MCF 10A (cell line): ENCODE measurements around the gene IMP4. TPM values are rescaled to one million over a fixed set of nuclear protein-coding genes. Genes with fewer than 3 reads are reported as not detected.

Experiments
- BruUV-seq: library from RNA; stranded (reverse); fragments of 400-500 nt; replicated peaks from 2 replicates; lab custom pipeline; 2021; lab: Mats Ljungman, UMichigan
- CTCF ChIA-PET: fragments of 300-600 bp; sonication (Branson Sonifier 250); formaldehyde crosslinking; extraction: SDS; loops from one replicate; lab custom pipeline; 2021; ENCODE audit warnings: antibody characterized with exemption, inconsistent platforms; lab: Yijun Ruan, JAX
- POLR2A ChIA-PET: fragments of 300-600, 350-650 bp; sonication (Branson Sonifier 250); formaldehyde crosslinking; extraction: SDS; loops from one replicate; lab custom pipeline; 2020; ENCODE audit warnings: antibody characterized with exemption, inconsistent platforms; lab: Yijun Ruan, JAX
- DNase-seq: peaks from one replicate; pipeline ENCODE4 v3.0.0-alpha.2; 2018; ENCODE audit not compliant: unreplicated experiment
- H3K27ac Mint-ChIP-seq: one replicate; pipeline ENCODE4 v1.8.0; 2022; ENCODE audit warnings: mild to moderate bottlenecking, low read depth, mixed read lengths; ENCODE audit not compliant: unreplicated experiment
- H3K27me3 Mint-ChIP-seq: one replicate; pipeline ENCODE4 v1.8.0; 2022; ENCODE audit warnings: mixed read lengths; ENCODE audit not compliant: insufficient read depth, unreplicated experiment
- H3K36me3 Mint-ChIP-seq: one replicate; pipeline ENCODE4 v1.8.0; 2022; ENCODE audit warnings: mild to moderate bottlenecking, moderate library complexity, mixed read lengths; ENCODE audit not compliant: insufficient read depth, unreplicated experiment
- H3K4me1 Mint-ChIP-seq: one replicate; pipeline ENCODE4 v1.8.0; 2022; ENCODE audit warnings: mixed read lengths; ENCODE audit not compliant: insufficient read depth, unreplicated experiment
- H3K4me3 Mint-ChIP-seq: one replicate; pipeline ENCODE4 v1.8.0; 2022; ENCODE audit warnings: mild to moderate bottlenecking, moderate library complexity, mixed read lengths; ENCODE audit not compliant: unreplicated experiment
- H3K9me3 Mint-ChIP-seq: one replicate; pipeline ENCODE4 v1.8.0; 2022; ENCODE audit warnings: mixed read lengths; ENCODE audit not compliant: unreplicated experiment
- intact Hi-C: fragments of 100-400 bp; cut with micrococcal nuclease; formaldehyde crosslinking; loops from 2 replicates; pipeline ENCODE4 v1.14.1; 2022
- total RNA-seq: library from RNA; stranded (reverse); gene quantifications from 2 replicates; pipeline ENCODE4 v1.2.3, GENCODE V29; 2022
- TF ChIP-seq, protein P1 (sequence below): fragments of 200-600 bp; IDR thresholded peaks from one replicate; pipeline ENCODE4 v1.8.0; 2022; ENCODE audit warnings: antibody characterized with exemption, mild to moderate bottlenecking; ENCODE audit not compliant: unreplicated experiment

IMP4 gene
- total RNA-seq, 1 experiment from 2014 or later, result 144 TPM

DNA sequence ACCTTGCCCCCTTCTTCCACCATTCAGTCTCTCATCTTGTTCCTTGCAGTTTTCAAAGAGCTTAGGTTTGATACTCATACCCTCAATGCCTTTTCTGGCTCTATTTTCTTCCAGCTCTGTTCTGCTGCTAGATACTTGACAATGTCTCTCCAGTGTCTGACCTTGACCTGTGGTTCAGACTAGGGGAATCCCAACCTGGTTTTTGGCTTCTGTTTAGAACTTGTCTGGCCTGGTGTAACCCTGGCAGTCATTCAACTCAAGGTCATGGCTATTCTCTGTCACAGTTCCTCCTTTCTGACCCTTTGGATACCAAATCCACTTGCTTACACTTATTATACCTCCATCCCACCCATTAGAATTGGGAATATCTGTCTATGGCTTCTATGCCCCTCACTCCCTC is 31.8 kb upstream of the IMP4 start:
- H3K27ac Mint-ChIP-seq, result no peak overlapping the region
- DNase-seq, result no peak
- ChIA-PET POLR2A (no interaction called here), CTCF (no interaction called here)
- TF ChIP-seq, protein P1, sequence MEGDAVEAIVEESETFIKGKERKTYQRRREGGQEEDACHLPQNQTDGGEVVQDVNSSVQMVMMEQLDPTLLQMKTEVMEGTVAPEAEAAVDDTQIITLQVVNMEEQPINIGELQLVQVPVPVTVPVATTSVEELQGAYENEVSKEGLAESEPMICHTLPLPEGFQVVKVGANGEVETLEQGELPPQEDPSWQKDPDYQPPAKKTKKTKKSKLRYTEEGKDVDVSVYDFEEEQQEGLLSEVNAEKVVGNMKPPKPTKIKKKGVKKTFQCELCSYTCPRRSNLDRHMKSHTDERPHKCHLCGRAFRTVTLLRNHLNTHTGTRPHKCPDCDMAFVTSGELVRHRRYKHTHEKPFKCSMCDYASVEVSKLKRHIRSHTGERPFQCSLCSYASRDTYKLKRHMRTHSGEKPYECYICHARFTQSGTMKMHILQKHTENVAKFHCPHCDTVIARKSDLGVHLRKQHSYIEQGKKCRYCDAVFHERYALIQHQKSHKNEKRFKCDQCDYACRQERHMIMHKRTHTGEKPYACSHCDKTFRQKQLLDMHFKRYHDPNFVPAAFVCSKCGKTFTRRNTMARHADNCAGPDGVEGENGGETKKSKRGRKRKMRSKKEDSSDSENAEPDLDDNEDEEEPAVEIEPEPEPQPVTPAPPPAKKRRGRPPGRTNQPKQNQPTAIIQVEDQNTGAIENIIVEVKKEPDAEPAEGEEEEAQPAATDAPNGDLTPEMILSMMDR, result no peak
- no peaks in the 10 kb centered on the region for H3K4me1 Mint-ChIP-seq
- no peaks in the 10 kb centered on the region for H3K36me3 Mint-ChIP-seq
- H3K27me3 Mint-ChIP-seq, result no peaks in the 10 kb centered on the region
- no peak overlapping the region for H3K4me3 Mint-ChIP-seq
- intact Hi-C loops, result no loop called here
- no TSS peak for BruUV-seq
- H3K9me3 Mint-ChIP-seq, result no peaks in the 10 kb centered on the region

- Mint-ChIP-seq H3K27ac (no peak overlapping the region), H3K4me1 (no peaks in the 10 kb centered on the region), H3K27me3 (no peaks in the 10 kb centered on the region), H3K36me3 (no peaks in the 10 kb centered on the region), H3K9me3 (no peaks in the 10 kb centered on the region), H3K4me3 (no peak overlapping the region)
- TF ChIP-seq, protein P1, result no peak
- BruUV-seq, result no TSS peak
- ChIA-PET CTCF (interaction anchor here (0.6 kb wide), 1 partner anchor 140 kb away, joined by 3 read pairs; no protein-coding TSS in a partner anchor), POLR2A (no interaction called here)
- intact Hi-C loops, result no loop called here
- DNase-seq, result no peak
These were observed 28.8 kb upstream of the IMP4 start for GRCh38 chr2:130313812-130314334.

- Mint-ChIP-seq H3K27me3 (no peaks in the 10 kb centered on the region), H3K4me1 (no peaks in the 10 kb centered on the region), H3K36me3 (no peaks in the 10 kb centered on the region), H3K4me3 (no peak overlapping the region), H3K27ac (no peak overlapping the region), H3K9me3 (no peaks in the 10 kb centered on the region)
- TF ChIP-seq, protein P1, result no peak
- POLR2A ChIA-PET, result no interaction called here
- no peak for DNase-seq
- no TSS peak for BruUV-seq
- intact Hi-C loops, result no loop called here
- CTCF ChIA-PET, result interaction anchor here (0.6 kb wide), 1 partner anchor 141 kb away, joined by 3 read pairs; no protein-coding TSS in a partner anchor
These were observed 28.3 kb upstream of the IMP4 start for GRCh38 chr2:130314377-130314776.

DNA sequence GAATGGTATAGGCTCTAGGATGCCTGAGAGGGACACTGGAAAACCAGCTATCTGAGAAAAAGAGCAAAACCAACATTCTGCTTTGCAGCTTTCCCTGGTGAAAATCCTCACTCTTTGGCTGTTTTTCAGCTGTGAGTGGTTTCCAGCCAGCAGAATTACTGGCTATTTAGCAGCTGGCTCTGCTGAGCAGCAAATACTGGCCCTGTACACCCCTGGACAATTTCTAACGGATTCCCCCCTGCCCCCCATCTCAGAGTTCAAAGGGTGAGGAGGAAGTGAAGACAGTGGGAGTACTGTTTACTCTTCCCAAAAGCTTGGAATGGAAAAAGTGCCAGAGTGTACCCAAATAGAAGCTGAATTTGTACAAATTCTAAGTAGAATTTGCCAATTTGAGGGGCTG is 26.1 kb upstream of the IMP4 start:
- H3K4me1 Mint-ChIP-seq, result no peaks in the 10 kb centered on the region
- no peak for DNase-seq
- TF ChIP-seq, protein P1, result no peak
- no peaks in the 10 kb centered on the region for H3K27me3 Mint-ChIP-seq
- no peaks in the 10 kb centered on the region for H3K36me3 Mint-ChIP-seq
- ChIA-PET POLR2A (no interaction called here), CTCF (interaction anchor here (0.6 to 1.2 kb wide), 2 partner anchors 17 to 131 kb away, joined by 3 to 4 read pairs; no protein-coding TSS in a partner anchor)
- no TSS peak for BruUV-seq
- H3K9me3 Mint-ChIP-seq, result no peaks in the 10 kb centered on the region
- H3K27ac Mint-ChIP-seq, result no peak overlapping the region
- no peak overlapping the region for H3K4me3 Mint-ChIP-seq
- intact Hi-C loops, result no loop called here
